Left ventricle myocardium inferior (tissue), 1 donor: ENCODE measurements around the gene CHKB. TPM values are rescaled to one million over a fixed set of nuclear protein-coding genes. Genes with fewer than 3 reads are reported as not detected.

Source experiments
- DNase-seq: peaks from one replicate; pipeline ENCODE4 v3.0.0-alpha.2; 2020
- H3K27ac ChIP-seq: fragments of 200-600 bp; replicated peaks from 2 replicates; pipeline ENCODE4 v1.8.0; 2021
- H3K27me3 ChIP-seq: fragments of 200-600 bp; 2 replicates; pipeline ENCODE4 v1.8.0; 2021; ENCODE audit warnings: low read depth
- H3K36me3 ChIP-seq: fragments of 200-600 bp; 2 replicates; pipeline ENCODE4 v1.8.0; 2021
- H3K4me1 ChIP-seq: fragments of 200-600 bp; 2 replicates; pipeline ENCODE4 v1.8.0; 2021
- H3K4me3 ChIP-seq: fragments of 200-600 bp; 2 replicates; pipeline ENCODE4 v1.8.0; 2021; ENCODE audit warnings: mild to moderate bottlenecking, moderate library complexity
- H3K9me3 ChIP-seq: fragments of 200-600 bp; replicated peaks from 2 replicates; pipeline ENCODE4 v1.8.0; 2021
- CTCF ChIP-seq: fragments of 200-600 bp; IDR thresholded peaks from 2 replicates; pipeline ENCODE4 v1.8.0; 2021; ENCODE audit warnings: antibody characterized with exemption, mild to moderate bottlenecking, borderline replicate concordance
- intact Hi-C: fragments of 100-400 bp; cut with micrococcal nuclease; formaldehyde crosslinking; loops from one replicate; pipeline ENCODE4 v1.11.0; 2022
- total RNA-seq: library from RNA; stranded (reverse); fragmentation: NEBNext Ultra II Directional; extraction: Animal tissue kit (Norgen Biotek cat#: 25700); gene quantifications from one replicate; pipeline ENCODE4 v1.2.1, GENCODE V29; 2021
- donor health status: DM: no; HTN: yes; CAD: no; lungs with severe emphysema.

CHKB gene
- total RNA-seq, 1 donor from 2014 or later: 36.0 TPM

GRCh38 chr22:50626850-50627641, 44.4 kb upstream of the CHKB start:
- no peaks in the 10 kb centered on the region for H3K27me3 ChIP-seq
- peak overlapping the region; percentile 93 for H3K27ac ChIP-seq
- intact Hi-C loops: no loop called here
- H3K36me3 ChIP-seq: peaks cover 10% of the 10 kb centered on the region
- no peak for DNase-seq
- peak overlapping the region; percentile 92 for H3K4me3 ChIP-seq
- H3K4me1 ChIP-seq: peaks cover 36% of the 10 kb centered on the region
- no peak for TF ChIP-seq CTCF
- H3K9me3 ChIP-seq: no peaks in the 10 kb centered on the region

GRCh38 chr22:50626314-50626849, 43.7 kb upstream of the CHKB start:
- peak overlapping the region; percentile 93 for H3K27ac ChIP-seq
- H3K9me3 ChIP-seq: no peaks in the 10 kb centered on the region
- peaks cover 10% of the 10 kb centered on the region for H3K36me3 ChIP-seq
- no peak for TF ChIP-seq CTCF
- no peaks in the 10 kb centered on the region for H3K27me3 ChIP-seq
- H3K4me1 ChIP-seq: peaks cover 42% of the 10 kb centered on the region
- peak overlapping the region; percentile 92 for H3K4me3 ChIP-seq
- intact Hi-C loops: no loop called here
- no peak for DNase-seq

- Histone ChIP-seq H3K27ac (peak overlapping the region; percentile 93), H3K4me1 (peaks cover 49% of the 10 kb centered on the region), H3K27me3 (no peaks in the 10 kb centered on the region), H3K4me3 (peak overlapping the region; percentile 92), H3K36me3 (peaks cover 10% of the 10 kb centered on the region), H3K9me3 (no peaks in the 10 kb centered on the region)
- no peak for DNase-seq
- intact Hi-C loops: no loop called here
- TF ChIP-seq CTCF: peak; percentile 32
Measured at GRCh38 chr22:50625568-50626313, 43.1 kb upstream of the CHKB start.

- Histone ChIP-seq H3K27ac (no peak overlapping the region), H3K4me1 (peaks cover 53% of the 10 kb centered on the region), H3K9me3 (no peaks in the 10 kb centered on the region), H3K36me3 (peaks cover 10% of the 10 kb centered on the region), H3K27me3 (no peaks in the 10 kb centered on the region), H3K4me3 (no peak overlapping the region)
- intact Hi-C loops: no loop called here
- no peak for DNase-seq
- TF ChIP-seq CTCF: no peak
Measured at GRCh38 chr22:50625131-50625567, 42.5 kb upstream of the CHKB start.

- no peaks in the 10 kb centered on the region for H3K9me3 ChIP-seq
- no peak overlapping the region for H3K27ac ChIP-seq
- H3K36me3 ChIP-seq: peaks cover 10% of the 10 kb centered on the region
- H3K27me3 ChIP-seq: no peaks in the 10 kb centered on the region
- no peak for TF ChIP-seq CTCF
- intact Hi-C loops: no loop called here
- peaks cover 55% of the 10 kb centered on the region for H3K4me1 ChIP-seq
- no peak overlapping the region for H3K4me3 ChIP-seq
- DNase-seq: no peak
Measured at GRCh38 chr22:50624347-50625130, 41.9 kb upstream of the CHKB start.
